ENCODE data around the gene PCYOX1L.
"Not testable (repeated sequence)": the region's sequence is repeated elsewhere in the genome, so short reads cannot be mapped to it uniquely, and the experiment has no call there.

- TF ChIP-seq EZH2 (IDR thresholded peaks at IDR 0.05; ENCODE audit: insufficient read depth, poor library complexity, severe bottlenecking); EZH2phosphoT487 (IDR thresholded peaks at IDR 0.05; ENCODE audit: insufficient read depth, low read depth): not testable (repeated sequence)
Measured at GRCh38 chr5:149394996-149395395, 37.1 kb downstream of the PCYOX1L start.

Measured in GM23248 (cell line).